Endothelial cell of hepatic sinusoid (primary cell): ENCODE measurements around the gene DPP6.

Source experiments
- in situ Hi-C: cut with HindIII; loops from 2 replicates; pipeline ENCODE4 v1.10.0; 2017; ENCODE audit warnings: low sequenced_read_pairs

DPP6 gene

DNA sequence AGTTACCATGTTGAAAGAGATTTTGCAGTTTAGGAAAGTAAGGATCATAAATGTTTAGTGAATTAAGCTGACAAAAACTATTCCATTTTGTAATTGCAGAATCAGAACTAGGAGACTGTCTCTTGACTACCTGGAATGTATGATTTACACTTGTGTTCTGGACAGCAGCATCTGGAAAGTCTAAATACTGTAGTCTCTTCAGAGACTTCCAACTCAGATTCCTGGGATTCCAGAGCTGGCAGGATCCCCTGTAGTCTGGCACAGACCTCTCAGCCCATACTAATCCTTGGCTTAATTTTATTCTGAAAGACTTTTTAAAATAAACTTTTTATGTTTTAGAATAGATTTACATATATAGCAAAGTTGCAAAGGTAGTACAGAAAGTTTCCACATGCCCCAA lies 452.7 kb downstream of the DPP6 start:
- in situ Hi-C loops, result no loop called here

DNA sequence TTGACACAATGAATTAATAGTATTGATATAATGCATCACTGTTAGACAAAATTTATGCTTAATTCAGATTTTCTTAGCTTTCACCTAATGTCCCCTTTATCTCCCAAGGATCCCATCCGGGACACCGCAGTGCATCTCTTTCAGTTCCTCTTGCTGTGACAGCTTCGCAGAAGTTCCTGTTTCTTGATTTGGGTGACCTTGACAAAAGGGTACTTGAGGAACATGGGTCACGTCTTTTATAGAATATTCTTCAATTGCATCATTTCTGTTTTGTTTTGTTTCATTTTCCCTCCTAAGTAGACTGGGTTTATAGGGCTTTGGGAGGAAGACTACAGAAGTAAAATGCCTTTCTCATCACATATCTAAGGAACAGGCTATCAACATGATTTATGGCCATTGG lies 453.2 kb downstream of the DPP6 start:
- in situ Hi-C loops, result no loop called here

DNA sequence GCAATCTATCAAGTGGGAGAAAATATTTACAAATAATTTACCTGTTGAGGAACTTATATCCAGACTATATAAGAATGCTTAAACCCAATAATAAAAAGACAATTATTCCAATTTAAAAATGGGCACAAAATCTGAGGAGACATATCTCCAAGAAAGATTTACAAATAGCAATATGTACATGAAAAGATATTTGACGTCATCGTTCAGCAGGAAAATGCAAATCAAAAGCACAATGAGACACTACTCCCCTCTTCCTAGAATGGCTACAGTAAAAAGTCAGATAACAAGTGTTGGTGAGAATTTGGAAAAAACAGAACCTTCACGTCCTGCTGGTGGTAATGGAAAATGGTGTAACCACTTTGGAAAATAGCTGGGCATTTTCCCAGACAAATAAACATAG lies 457.0 kb downstream of the DPP6 start:
- in situ Hi-C loops, result no loop called here

DNA sequence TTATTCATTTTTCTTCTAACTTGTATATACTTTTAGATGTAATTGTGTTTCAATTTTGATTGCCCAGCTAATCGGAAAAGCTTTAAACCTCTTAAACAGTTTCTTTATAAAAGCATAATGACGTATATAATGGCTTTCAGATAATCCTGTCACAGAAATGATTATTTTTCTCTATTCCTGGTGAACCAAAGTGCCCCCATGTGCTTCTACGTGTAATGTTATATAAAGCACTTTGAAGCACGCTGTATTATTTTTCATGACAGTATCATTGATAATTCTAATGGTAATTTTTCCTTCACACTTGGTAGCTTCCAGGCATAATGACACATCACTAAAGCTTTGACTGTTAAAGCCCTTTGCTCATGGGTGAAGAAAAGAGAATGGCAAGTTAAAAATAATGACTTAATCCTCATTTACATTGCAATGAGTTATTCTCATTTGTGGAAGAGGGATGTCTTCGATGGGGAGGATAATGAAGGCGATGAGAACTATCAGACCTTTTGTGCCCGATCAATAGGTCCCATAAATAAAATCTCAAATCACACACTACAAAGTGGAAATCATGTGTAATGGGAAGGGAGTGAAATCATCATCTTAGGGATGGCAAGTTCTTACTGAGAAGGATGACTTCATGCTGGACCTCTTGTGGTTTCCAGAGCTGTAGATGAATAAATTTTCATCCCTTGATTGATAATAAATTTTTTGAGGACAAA lies 460.1 kb downstream of the DPP6 start:
- in situ Hi-C loops, result no loop called here

DNA sequence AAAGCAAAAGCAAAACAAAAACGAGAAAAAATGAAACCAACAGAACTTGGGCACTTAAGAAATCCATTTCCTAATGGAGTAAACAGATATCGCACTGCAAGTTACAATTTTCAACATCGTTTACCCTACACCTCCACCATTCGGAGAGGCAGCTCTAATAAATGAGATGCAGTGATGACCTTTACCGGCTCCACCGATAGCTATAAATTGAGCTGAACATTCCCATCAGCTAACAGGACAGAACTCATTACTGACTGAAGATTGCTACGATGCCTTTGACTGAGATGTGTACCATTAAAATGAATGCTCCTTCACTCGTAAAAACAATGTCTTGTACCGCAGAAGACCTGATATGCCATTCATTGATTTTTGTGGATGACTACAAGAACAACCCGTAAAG lies 465.6 kb downstream of the DPP6 start:
- in situ Hi-C loops, result no loop called here

DNA sequence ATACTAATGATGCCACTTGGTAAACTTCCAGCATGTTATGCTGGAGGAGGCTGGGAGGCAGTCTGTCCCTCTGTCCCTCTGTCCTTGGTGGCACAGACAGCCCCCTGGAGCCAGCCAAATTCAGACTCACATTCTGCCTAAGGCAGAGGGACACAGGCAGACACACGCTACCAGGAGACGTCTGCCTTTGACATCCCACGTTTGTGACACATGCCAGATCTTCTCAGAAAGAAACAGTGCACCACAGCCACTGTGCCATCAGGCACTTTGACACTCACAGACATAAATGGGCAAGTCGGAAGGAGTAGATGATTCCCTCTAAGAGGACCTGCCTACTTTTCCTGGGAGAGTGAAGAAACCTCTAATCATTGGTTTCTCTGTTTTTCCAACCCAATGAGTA lies 467.0 kb downstream of the DPP6 start:
- in situ Hi-C loops, result no loop called here

DNA sequence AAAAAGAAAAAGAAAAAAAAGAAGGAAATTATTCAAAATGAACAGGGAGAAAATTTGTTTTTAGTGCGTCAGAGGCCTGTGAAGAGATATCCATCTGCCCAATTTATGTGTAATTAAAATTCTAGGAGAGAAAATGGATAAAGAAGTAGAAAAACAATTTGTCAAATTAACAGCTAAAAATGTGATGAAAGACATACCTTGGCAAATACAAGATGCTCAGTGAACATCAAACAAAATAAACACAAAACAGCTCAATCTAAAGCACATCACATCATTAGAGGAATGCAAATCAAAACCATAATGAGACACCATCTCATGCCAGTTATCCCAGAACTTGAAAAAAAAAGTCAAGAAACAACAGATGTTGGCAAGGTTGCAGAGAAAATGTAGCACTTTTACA lies 477.9 kb downstream of the DPP6 start:
- in situ Hi-C loops, result no loop called here

DNA sequence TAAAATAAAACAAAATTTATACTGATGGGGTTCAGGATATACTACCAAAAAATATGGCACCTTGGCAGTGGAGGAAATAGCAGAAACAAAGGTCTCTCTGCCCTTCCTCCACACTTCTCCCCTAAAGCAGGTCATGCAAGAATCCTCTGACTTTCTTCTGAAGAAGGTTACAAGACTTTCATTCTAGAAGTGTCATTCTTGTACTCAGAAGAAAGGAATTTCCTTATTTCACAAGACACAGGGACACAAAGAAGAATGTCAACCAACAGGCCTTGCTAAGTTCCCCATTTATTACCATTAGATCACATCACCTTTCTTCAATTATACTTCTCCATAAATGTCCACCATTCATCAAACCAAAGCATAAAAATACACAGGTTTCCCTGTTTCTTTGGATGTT lies 480.6 kb downstream of the DPP6 start:
- in situ Hi-C loops, result no loop called here

DNA sequence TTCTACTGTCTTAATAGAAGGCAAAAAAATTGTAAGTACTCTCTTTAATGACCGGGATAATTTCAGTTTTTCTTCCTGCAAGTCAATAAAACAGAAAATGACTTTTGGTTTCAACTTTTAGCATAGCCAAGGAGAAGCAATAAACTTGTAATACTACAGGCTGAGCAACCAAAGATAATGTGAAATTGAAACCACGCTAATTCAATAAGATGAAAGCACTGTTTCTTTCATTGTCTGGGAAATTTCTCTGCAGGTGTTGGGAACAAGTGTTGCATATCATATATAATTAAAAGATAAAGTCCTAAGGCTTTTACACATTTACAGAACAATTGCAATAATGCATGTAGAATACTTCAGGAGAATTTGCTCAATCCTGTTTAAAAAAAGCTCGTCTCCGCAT lies 488.4 kb downstream of the DPP6 start:
- in situ Hi-C loops, result no loop called here

DNA sequence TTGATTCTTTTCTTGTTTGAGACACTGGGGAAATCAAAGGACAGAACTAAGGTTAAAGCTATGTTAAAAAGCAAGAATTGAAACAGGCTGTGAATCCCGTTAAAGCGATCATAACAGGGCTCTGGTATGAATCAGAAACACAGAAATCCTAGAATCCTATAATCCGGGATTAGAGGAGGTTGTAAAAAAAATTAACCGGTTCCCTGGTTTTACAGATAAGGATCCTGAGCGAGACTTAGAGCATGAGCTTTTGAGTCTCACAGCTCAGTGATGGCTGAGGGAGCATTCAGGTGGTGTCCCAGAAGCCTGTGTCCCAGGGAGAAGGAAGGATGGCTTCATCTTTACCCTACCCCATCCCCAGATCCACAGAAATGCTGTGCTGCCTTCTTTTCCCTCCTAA lies 489.4 kb downstream of the DPP6 start:
- in situ Hi-C loops, result no loop called here

DNA sequence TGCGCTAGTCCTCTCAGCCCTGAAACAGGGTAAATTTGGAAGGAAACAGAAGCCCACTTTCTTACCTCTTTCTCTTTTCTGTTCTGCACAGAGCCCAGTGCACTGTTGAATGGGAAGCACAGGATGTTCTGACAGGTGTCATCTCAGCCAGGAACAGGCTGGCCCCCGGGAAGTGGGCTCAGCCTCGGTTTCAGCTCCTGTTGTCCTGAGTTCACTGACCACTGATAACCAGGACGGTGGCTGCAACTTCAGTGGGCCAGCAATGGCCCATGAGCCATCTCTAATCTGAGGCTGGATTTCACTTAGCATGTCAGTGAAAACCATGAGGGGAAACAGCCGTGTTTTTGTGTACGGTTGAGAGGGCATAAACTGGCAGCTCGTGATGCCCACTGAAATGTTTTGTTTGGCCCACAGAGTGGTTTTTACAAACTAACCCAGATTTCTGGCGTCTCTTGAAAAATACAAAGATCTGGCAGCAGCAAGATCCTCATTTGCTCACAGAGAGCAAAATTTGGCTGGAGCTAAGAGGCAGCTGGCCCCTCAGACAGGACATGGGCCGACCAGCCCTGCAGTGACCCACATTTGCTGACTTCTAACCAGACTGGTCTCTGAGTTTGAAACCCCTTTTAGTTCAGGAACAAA lies 494.9 kb downstream of the DPP6 start:
- in situ Hi-C loops, result no loop called here

DNA sequence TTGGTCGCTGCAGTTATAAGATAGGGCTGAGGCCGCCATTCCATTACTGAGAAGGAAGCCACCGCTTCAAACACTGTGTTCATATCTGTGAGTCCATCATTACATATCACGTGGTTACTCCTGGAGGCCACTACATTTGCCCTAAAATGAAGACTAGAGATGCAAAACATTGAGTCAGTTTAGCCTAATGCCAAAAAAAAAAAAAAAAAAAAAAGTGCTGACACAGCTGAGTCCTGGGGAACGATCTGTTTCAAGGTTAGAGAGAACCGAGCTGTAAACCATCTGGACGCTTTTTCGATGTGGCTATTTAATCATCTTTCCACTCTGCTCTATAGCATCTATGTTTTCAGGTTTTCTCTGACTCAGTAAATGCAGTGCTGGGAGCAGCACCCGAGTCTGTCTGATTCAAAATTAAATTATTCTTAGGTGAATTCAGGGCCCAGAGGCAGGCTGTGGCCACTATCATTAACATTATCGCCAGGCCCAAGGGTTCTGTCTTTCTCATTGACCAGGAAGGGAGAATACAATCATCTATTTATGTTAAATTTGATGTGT lies 501.6 kb downstream of the DPP6 start:
- in situ Hi-C loops, result no loop called here

DNA sequence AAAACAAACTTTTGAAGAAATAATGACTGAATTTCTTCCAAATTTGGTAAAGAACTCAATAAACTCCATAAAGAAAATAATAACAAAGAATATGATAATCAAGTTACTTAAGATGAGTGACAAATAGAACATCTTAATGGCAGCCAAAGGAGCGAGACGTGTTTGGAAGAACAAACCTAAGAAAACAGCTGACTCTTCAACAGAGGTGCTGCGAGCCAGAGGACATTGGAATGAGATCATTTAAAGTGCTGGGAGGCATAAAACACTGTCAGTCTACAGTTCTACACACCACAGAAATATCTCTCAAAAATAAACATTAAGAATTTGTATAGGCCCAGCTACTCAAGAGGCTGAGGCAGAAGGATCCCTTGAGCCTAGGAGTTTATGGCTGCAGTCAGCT lies 507.3 kb downstream of the DPP6 start:
- in situ Hi-C loops, result no loop called here

DNA sequence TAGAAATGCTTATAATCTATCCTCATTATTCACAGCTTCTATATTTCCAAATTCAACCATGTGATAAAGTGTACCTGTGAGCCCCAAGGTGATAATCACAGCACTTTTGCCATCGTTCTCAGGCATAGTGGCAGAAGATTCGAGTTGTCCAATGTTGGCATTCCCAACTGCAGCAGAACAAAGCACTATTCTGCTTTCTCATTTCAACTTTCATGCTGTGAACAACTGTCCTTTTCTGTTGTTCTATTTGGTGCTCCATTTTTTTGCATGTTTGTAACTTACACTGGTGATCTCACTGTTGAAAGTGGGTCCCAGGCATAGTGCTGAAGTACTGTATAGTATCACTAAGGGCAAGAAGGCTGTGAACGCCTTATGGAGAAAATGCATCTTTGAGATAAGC lies 512.5 kb downstream of the DPP6 start:
- in situ Hi-C loops, result no loop called here

DNA sequence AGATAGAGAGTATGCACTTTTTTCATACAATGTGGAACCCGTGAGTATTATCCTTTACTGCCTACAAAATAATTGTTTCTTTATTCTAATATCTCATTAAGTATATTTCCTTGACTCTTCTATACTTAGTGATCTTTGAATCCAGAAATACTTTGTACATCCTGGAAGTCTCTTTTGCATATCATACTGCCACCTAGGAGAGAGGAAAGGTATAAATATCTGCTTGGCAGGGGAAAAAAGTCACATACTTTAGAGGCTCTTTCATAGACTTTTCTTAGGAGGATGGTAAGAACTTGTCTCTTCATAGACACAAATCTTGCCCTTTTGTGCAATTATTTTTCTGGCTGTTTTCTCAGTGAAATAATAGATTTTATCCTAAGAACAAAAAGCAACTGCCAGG lies 514.7 kb downstream of the DPP6 start:
- in situ Hi-C loops, result no loop called here

DNA sequence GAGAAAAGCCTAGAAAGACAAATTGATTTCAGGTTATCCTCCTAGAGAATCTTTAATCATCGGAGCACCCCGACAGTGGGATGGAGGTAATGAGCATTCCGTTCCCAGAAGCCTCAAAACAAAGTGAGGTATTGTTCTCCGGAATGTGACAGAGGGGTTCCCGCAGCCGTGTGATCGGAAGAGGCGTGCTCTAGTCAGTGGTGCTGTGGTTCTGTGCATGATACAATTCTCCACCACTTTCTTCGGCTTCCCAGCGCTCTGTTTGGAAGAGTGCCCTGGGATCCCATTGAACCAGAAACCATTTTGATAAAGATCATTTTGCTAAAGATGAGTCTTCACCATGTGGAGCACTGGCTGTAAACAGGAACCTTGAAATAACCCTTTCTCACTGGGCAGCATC lies 516.1 kb downstream of the DPP6 start:
- in situ Hi-C loops, result no loop called here

DNA sequence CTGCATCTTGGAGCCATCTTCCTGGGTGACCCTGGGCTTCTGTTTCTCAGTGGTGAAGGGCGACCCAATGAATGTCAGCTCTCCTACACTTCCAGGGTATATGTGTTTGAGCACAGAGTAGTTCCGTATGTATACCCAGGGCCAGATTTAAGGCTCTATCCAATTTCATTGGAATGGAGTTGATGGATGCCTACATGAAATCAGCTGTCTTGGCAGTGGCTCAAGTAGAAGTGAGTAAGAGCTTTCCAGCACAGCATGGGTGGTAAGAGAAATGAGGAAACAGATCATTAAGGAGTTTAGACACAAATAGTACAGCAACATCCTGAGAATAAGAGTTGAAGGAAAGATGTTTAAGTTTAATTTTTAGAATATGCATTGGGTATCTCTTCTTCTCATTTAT lies 517.7 kb downstream of the DPP6 start:
- in situ Hi-C loops, result no loop called here

DNA sequence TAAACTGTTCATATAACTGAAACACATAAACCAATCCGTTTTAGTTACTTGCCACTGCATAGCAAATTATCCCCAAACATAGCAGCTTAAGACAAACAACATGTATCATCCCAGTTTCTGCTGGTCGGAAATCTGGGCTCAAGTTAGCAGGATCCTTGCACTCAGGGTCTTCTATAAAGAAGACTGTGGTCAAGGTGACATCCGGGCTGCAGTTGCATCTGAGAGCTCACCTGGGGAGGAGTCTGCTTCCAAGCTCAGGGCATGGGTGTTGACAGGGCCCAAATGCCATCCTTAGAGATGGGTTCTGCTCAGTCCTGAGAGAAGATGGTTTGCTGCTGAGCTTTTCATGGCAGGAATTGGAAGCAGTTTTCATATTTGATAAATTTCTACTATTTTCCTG lies 519.6 kb downstream of the DPP6 start:
- in situ Hi-C loops, result no loop called here

DNA sequence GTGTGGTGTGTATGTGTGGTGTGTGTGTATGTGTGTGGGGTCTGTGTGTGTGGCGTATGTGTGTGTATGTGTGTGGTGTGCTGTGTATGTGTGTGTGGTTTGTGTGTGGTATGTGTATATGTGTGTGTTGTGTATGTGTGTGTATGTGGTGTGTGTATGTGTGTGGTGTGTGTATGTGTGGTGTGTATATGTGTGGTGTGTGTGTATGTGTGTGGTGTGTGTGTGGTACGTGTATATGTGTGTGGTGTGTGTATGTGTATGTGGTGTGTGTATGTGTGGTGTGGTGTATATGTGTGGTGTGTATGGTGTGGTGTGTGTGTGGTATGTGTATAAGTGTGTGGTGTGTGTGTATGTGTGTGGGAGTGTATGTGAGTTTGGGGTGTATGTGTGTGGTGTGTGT lies 522.0 kb downstream of the DPP6 start:
- in situ Hi-C loops, result no loop called here

DNA sequence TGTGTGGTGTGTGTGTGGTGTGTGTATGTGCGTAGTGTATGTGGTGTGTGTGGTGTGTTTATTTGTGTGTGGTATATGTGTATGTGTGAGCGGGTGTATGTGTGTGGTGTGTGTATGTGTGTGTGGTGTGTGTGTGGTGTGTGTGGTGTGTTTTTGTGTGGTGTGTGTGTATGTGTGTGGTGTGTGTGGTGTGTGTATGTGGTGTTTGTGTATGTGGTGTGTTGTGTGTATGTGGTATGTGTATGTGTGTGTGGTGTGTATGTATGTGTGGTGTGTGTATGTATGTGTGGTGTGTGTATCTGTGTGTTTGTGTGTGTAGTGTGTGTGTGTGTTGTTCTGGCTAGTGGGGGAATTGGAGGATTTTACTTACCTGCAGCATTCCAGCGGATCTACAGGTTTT lies 523.3 kb downstream of the DPP6 start:
- in situ Hi-C loops, result no loop called here

DNA sequence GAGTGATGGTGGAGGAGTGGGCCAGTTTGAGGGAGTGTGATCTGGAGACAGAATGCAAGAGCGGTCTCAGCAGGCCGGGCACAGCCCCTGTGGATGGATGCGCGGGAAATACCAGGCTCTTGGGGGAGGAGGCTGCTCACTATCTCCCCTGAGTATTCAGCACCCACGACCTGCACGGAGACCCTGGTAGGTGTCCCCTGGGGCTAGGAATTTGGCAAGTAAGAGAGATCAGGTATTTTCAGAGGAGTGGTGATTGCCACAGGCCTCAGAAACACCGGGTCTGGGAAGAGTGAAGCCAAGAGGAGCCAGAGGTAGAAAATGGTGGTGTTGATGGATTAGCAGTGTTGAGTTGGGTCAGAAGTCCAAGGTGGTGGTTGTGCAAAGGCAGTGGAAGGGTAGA lies 524.4 kb downstream of the DPP6 start:
- in situ Hi-C loops, result no loop called here

DNA sequence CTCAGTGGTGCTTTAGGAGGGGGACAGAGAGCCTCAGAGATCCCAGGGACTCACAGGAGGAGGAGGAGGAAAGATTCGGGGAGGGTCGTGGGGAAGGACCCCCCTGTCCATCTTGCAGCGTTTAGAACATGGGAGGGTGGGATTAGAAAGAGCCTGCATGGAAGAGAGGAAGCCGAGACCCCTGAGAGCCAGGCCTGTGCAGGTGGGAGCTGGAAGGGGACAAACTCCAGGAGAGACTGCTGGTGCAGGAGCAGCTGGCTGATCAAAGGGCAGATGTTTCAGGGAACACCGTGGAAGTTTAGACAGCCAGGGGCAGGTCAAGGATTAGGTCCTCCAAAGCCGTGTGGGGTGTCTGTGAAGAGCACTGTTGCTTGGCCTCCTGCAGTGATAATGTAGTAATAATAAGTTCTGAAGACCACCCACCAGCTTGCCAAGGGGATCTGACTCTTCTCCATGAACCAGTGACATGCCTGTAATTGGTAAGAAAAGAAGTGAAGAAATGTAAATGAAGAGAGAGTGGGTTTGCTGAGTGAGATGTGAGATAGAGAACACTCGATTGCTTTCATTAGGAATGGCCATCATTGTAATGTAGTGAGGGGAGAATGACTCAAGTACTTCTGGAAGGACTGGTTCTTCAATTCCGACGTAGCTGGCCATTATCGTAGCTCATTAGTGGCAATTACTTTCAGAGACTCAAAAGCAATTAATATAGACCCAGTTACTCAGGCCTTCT lies 525.1 kb downstream of the DPP6 start:
- in situ Hi-C loops, result no loop called here
